Inflammatory macrophage treated with lipopolysaccharide for 1 hour (primary cell): ENCODE results near the gene DZIP1.

Experiments used
- DNase-seq, 2 donors: peaks; one replicate each; pipeline ENCODE4 v3.0.0-alpha.2; 2020 to 2022

Gene DZIP1

GRCh38 chr13:95540888-95541287, 103.6 kb downstream of the DZIP1 start:
- DNase-seq = no peak

GRCh38 chr13:95536632-95537241, 107.8 kb downstream of the DZIP1 start:
- peak; percentile 20 to 75 for DNase-seq

GRCh38 chr13:95535243-95535642, 109.3 kb downstream of the DZIP1 start:
- peak; percentile 13 to 54 for DNase-seq

- no peak for DNase-seq
Measured at GRCh38 chr13:95533545-95534160, 110.9 kb downstream of the DZIP1 start.

GRCh38 chr13:95530178-95530577, 114.3 kb downstream of the DZIP1 start:
- DNase-seq = no peak
